ENCODE results near the gene NOS1. TPM values are rescaled to one million over a fixed set of nuclear protein-coding genes. Genes with fewer than 3 reads are reported as not detected.
"Not testable (repeated sequence)": the region's sequence is repeated elsewhere in the genome, so short reads cannot be mapped to it uniquely, and the experiment has no call there.

The NOS1 gene
- total RNA-seq, 1 experiment from 2014 or later: not detected

GRCh38 chr12:117202556-117202955 is 158.9 kb downstream of the NOS1 start:
- H3K9me3 Mint-ChIP-seq (ENCODE audit: unreplicated experiment): no peaks in the 10 kb centered on the region
- H3K4me3 Mint-ChIP-seq (ENCODE audit: unreplicated experiment): no peak overlapping the region
- no peak overlapping the region for H3K27ac Mint-ChIP-seq (ENCODE audit: low read depth, unreplicated experiment)
- peaks cover under 1% of the 10 kb centered on the region for H3K36me3 Mint-ChIP-seq (ENCODE audit: insufficient read depth, unreplicated experiment)
- no TSS peak for BruUV-seq (replicated peaks)
- CTCF ChIA-PET: interaction anchor here (0.5 to 3.9 kb wide), 7 partner anchors 9 to 654 kb away, joined by 4 to 58 read pairs (median 7); no protein-coding TSS in a partner anchor
- POLR2A ChIA-PET: no interaction called here
- DNase-seq (ENCODE audit: unreplicated experiment): no peak
- no peak for TF ChIP-seq CTCF (IDR thresholded peaks at IDR 0.05; ENCODE audit: unreplicated experiment)
- H3K4me1 Mint-ChIP-seq (ENCODE audit: insufficient read depth, unreplicated experiment): no peaks in the 10 kb centered on the region
- intact Hi-C loops (cut with micrococcal nuclease): no loop called here
- H3K27me3 Mint-ChIP-seq (ENCODE audit: insufficient read depth, unreplicated experiment): peaks cover 3% of the 10 kb centered on the region

GRCh38 chr12:117202033-117202432 is 159.4 kb downstream of the NOS1 start:
- Mint-ChIP-seq H3K27me3 (ENCODE audit: insufficient read depth, unreplicated experiment) (no peaks in the 10 kb centered on the region), H3K4me1 (ENCODE audit: insufficient read depth, unreplicated experiment) (no peaks in the 10 kb centered on the region), H3K27ac (ENCODE audit: low read depth, unreplicated experiment) (no peak overlapping the region), H3K9me3 (ENCODE audit: unreplicated experiment) (no peaks in the 10 kb centered on the region), H3K4me3 (ENCODE audit: unreplicated experiment) (no peak overlapping the region), H3K36me3 (ENCODE audit: insufficient read depth, unreplicated experiment) (peaks cover 6% of the 10 kb centered on the region)
- ChIA-PET POLR2A (no interaction called here), CTCF (interaction anchor here (0.5 to 3.9 kb wide), 11 partner anchors 9 to 655 kb away, joined by 3 to 58 read pairs (median 4); no protein-coding TSS in a partner anchor)
- intact Hi-C loops (cut with micrococcal nuclease): no loop called here
- TF ChIP-seq CTCF (IDR thresholded peaks at IDR 0.05; ENCODE audit: unreplicated experiment): no peak
- no peak for DNase-seq (ENCODE audit: unreplicated experiment)
- BruUV-seq (replicated peaks): no TSS peak

DNA sequence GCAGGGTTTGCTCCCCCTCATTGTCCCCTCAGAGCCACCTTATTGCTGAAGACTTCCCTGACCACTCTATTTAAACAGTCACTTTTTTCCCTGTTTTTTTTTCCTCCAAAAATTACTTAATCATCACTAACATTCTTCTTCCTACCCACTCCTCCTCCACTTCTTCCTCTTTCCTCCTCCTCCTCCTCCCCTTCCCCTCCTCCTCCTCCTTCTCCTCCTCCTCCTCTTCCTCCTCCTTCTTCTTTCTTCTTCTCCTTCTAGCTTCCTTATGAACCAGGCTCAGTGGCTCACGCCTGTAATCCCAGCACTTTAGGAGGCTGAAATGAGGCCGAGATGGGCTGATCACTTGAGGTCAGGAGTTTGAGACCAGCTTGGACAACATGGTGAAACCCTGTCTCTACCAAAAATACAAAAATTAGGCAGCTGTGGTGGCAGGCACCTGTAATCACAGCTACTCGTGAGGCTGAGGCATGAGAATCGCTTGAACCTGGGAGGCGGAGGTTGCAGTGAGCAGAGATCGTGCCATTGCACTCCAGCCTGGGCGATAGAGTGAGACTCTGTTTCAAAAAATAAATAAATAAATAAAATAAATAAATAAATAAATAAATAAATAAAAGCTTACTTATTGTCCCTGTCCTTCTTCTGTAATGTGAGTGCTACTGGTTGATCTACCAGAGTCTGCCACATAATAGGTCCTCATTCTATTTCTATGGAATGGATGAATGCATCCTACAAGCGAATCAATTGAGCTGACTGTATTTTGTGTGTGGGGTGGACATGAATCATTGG is 161.3 kb downstream of the NOS1 start:
- CTCF ChIA-PET: interaction anchor here (0.5 to 3.9 kb wide), 12 partner anchors 11 to 1012 kb away, joined by 3 to 58 read pairs (median 4); no protein-coding TSS in a partner anchor

DNA sequence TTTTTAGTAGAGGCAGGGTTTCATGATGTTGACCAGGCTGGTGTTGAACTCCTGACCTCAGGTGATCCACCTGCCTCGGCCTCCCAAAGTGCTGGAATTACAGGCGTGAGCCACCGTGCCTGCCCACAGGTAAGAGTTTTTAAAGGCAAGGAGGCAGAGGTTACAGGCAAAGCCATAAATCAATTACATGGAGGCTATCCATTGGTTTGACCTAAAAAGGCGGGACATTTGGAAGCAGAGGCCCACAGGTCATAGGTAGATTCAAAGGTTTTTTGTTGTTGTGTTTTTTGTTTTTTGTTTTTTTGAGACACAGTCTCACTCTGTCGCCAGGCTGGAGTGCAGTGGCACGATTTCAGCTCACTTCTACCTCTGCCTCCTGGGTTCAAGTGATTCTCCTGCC is 165.1 kb downstream of the NOS1 start:
- H3K27me3 Mint-ChIP-seq (ENCODE audit: insufficient read depth, unreplicated experiment); DNase-seq (ENCODE audit: unreplicated experiment); BruUV-seq (replicated peaks); H3K4me3 Mint-ChIP-seq (ENCODE audit: unreplicated experiment); H3K36me3 Mint-ChIP-seq (ENCODE audit: insufficient read depth, unreplicated experiment); H3K27ac Mint-ChIP-seq (ENCODE audit: low read depth, unreplicated experiment); H3K4me1 Mint-ChIP-seq (ENCODE audit: insufficient read depth, unreplicated experiment); intact Hi-C loops (cut with micrococcal nuclease); H3K9me3 Mint-ChIP-seq (ENCODE audit: unreplicated experiment): not testable (repeated sequence)
- ChIA-PET CTCF (interaction anchor here (0.7 to 2.8 kb wide), 5 partner anchors 17 to 679 kb away, joined by 3 to 8 read pairs (median 3); no protein-coding TSS in a partner anchor), POLR2A (interaction anchor here (0.7 kb wide), 1 partner anchor 866 kb away, joined by 3 read pairs; no protein-coding TSS in a partner anchor)

More for the DNA sequence above, 161.3 kb downstream of the NOS1 start:
- BruUV-seq (replicated peaks); H3K9me3 Mint-ChIP-seq (ENCODE audit: unreplicated experiment); DNase-seq (ENCODE audit: unreplicated experiment); H3K36me3 Mint-ChIP-seq (ENCODE audit: insufficient read depth, unreplicated experiment); H3K27ac Mint-ChIP-seq (ENCODE audit: low read depth, unreplicated experiment); H3K27me3 Mint-ChIP-seq (ENCODE audit: insufficient read depth, unreplicated experiment); H3K4me1 Mint-ChIP-seq (ENCODE audit: insufficient read depth, unreplicated experiment); intact Hi-C loops (cut with micrococcal nuclease); H3K4me3 Mint-ChIP-seq (ENCODE audit: unreplicated experiment): not testable (repeated sequence)
- POLR2A ChIA-PET: interaction anchor here (0.7 to 1.2 kb wide), 2 partner anchors 11 to 367 kb away, joined by 4 to 5 read pairs; no protein-coding TSS in a partner anchor

DNA sequence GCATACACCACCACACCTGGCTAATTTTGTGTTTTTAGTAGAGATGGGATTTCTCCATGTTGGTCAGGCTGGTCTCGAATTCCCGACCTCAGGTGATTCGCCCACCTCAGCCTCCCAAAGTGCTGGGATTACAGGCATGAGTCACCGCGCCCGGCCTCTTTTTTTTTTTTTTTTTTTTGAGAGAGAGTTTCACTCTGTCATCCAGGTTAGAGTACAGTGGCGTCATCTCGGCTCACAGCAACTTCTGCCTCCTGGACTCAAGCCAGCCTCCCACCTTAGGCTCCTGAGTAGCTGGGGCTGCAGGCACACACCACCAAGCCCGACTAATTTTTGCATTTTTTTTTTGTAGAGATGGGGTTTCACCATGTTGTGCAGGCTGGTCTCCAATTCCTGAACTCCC is 166.4 kb downstream of the NOS1 start:
- H3K36me3 Mint-ChIP-seq (ENCODE audit: insufficient read depth, unreplicated experiment); H3K4me1 Mint-ChIP-seq (ENCODE audit: insufficient read depth, unreplicated experiment); H3K4me3 Mint-ChIP-seq (ENCODE audit: unreplicated experiment); H3K27ac Mint-ChIP-seq (ENCODE audit: low read depth, unreplicated experiment); POLR2A ChIA-PET; H3K9me3 Mint-ChIP-seq (ENCODE audit: unreplicated experiment); H3K27me3 Mint-ChIP-seq (ENCODE audit: insufficient read depth, unreplicated experiment); intact Hi-C loops (cut with micrococcal nuclease); BruUV-seq (replicated peaks): not testable (repeated sequence)
- CTCF ChIA-PET: interaction anchor here (0.7 kb wide), 2 partner anchors 389 to 672 kb away, joined by 3 to 7 read pairs; no protein-coding TSS in a partner anchor
- DNase-seq (ENCODE audit: unreplicated experiment): peak; percentile 61
